Stimulated activated CD8-positive, alpha-beta memory T cell treated with anti-CD3 and anti-CD28 coated beads, Interleukin-7, amount 100 ng/mL, for 1 hour (primary cell): Measurements from ENCODE around the gene SCN8A.
"Not testable (repeated sequence)": the region's sequence is repeated elsewhere in the genome, so short reads cannot be mapped to it uniquely, and the experiment has no call there.

Experiments
- DNase-seq, 2 donors: peaks; one replicate each; pipeline ENCODE4 v3.0.0-alpha.2; 2020; ENCODE audit warnings: low read depth in 2 of 2

The SCN8A gene

DNA sequence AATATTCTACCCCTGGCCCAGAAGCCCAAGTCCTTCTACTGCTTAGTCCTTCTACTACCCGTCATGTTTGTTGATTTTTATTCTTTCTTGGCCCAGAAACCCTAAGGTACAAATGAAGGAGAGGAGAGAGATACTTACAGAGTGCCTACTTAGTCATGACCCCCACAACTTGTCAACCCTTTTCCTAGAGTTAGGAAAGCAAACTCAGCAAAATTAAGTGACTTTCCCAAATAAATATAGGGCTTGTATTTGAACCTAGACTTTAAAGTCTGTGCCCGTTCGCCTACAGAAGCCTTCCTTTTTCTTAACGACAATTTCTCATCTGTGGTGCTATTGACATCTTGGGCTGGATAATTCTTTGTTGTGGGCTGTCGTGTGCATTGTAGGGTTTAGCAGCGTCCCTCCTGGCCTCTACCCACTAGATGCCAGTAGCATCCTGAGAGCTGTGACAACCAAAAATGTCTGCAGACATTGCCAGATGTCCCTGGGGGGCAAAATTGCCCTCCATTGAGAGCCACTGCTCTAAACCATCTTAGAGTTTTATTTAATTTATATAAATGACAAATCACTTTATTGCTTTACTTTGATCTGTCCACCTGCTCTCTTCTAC is 175.1 kb downstream of the SCN8A start:
- DNase-seq: no peak

DNA sequence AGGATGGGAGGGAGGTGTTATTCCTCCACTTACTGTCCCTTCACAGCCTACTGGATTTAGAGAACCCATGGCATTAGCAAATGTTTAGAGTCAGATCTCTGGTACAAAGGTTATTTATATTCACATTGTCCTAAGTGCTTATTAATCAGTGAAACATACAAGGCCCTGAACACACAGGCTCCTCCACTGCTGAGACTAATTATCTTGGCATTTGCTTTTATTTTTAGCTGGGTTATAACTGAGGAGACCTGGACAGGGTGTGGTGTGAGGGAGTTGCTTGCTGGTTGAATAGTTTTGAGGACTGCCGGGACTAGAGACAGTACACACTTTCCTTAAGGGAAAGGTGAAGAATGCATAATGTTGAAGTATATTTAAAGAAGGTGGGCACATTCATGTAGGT is 180.0 kb downstream of the SCN8A start:
- no peak for DNase-seq

DNA sequence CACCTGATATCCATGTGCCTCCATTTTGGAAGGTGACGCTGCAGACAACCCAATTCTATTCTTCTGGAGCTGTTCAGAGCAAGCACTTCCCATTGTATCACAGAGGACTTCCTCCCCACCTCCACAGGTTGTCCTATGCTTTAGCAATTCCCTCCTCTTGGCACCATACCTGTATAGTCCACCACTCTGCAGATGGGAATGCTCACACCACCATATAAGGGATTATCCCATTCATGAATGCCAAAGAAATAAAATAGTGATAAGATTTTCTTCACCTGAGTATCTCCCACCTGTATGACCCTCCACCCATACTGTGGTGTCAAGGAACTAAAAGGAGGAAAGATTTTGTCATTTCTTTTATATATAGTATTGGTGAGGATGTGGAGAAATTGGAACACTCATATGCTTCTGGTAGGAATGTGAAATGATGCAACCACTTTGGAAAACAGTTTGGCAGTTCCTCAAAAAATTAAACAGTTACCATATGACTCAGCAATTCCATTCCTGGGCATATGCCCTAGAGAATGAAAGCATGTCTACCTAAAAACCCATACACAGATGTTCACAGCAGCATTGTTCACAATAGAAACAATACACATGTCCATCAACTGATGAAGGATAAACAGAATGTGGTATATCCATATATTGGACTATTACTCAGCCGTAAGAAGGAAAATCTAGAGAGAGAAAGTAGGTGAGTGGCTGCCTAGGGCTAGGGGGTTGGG is 182.3 kb downstream of the SCN8A start:
- DNase-seq: no peak

DNA sequence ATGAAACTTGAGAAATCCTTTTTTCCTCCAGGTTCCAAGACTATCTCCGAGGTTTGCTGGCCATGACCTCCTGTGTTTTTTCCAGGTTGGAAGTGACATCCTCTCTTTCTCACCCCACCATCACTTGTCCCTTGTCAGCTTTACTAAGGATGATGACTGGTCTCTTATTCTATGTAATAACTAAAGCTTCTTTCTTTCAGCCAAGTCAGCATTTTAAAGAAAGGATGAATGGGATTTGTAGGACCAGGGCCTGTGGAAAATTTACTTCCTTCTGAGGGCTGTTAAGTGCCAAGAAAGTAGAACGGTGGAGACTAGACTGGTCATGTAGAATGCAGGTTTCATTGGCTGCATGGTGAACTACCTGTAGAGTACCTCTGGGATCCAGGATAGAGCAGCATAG is 183.9 kb downstream of the SCN8A start:
- DNase-seq: no peak

DNA sequence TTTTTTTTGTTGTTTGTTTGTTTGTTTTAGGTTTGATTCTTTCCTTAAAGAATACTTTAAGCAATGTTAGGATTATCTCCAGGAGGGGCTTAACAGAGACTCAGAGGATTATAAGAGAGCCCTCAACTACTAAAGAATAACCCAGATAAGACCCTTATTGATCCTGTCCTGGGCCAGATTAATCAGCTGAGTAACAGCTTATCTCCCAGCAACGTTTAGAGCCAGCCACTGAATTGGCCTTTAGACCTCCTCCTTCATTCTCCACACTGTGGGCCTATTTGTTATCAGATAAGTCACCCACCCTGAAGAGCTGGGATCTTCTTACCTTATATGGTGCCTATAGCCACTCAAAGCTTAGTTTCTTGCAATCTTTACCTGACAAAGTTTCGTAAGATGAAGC is 186.4 kb downstream of the SCN8A start:
- DNase-seq: no peak

DNA sequence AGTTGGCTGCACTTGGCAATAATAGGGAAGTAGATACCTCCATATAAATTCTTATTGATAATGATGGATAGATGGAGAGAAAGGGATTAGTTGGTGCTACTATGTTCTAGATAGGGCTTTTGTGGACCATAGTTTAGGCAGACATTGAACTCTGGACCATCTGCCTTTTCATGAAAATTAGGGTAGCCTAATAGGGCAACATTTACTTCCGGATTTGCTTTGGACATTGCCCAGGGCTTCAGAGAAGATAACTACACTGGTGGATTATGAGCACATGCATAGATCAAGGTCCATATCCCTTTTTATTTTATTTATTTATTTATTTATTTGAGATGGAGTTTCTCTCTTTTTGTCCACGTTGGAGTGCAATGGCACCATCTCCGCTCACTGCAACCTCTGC is 186.9 kb downstream of the SCN8A start:
- no peak for DNase-seq

DNA sequence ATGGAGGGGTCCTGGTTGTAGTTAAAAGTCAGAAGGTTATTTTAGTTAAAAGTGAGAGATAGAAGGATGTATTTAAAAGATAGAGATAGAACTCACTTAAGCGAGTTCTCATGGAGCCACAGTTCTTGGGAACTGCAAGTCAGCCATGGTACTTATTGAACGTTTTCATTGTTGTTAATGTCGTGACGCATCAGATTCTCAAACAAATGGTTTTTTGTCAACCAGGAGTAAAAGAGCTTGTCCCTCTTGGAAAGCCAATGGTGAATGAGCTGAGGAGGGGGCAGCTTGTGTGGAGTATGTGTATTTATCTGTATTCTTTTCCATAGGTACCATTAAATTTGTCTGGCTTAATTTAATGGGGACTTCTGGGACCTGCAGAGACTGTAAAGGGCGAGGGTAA is 188.8 kb downstream of the SCN8A start:
- DNase-seq: no peak

DNA sequence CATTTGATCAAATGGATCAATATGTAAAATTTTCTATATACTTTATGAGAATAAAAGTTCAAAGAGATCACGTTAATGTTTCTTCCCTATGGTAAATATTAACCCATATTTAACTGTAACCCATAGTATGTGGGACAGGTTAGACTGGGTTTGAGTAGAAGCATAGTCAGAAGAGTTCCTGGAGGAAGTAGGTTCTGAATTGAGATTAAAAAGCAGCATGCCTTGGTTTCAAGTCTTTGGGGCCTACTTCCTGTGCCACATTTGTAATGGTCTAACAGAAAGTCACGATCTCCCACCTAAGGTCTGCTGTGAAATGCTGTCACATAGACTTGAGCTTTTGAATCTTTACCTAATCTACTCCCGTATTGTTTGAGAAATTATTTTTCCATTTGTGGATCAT is 193.7 kb downstream of the SCN8A start:
- no peak for DNase-seq

DNA sequence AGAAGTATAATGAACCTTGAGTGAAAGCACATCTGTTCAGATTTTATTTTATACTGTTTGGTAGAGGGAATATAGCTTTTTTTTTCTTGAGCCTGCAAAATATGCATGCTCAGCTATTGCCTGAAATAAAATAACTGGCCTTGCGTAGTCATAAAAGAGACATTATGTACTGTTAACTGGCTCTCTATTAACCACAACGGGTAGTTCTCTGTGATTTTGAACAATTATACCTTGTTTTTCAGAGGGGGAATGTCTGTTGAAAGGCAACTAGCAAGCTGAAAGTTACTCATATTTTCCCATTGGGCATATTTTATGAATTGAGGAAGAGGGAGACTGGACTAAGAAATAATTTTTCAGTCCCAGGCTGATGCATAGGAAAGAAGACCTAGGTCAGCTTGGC is 194.9 kb downstream of the SCN8A start:
- no peak for DNase-seq

DNA sequence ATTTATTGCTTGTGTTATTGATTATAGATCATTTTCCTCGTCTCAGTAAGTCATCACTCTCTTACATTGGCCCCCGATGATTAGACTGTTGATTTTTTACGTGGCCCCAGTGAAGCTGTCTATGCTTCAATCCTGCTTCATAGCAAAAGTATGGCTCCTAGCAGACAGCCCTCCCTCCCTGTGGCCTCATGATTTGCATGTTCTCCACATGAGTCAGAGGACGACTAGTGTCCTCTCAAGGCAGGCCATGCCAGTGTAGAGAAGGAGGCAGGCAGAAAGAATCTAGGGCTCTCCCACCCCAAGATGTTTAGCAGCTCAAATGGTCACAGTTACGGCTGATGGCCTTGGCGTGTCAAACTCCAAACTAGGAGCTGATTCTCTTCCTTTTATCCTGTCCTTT is 197.8 kb downstream of the SCN8A start:
- no peak for DNase-seq

DNA sequence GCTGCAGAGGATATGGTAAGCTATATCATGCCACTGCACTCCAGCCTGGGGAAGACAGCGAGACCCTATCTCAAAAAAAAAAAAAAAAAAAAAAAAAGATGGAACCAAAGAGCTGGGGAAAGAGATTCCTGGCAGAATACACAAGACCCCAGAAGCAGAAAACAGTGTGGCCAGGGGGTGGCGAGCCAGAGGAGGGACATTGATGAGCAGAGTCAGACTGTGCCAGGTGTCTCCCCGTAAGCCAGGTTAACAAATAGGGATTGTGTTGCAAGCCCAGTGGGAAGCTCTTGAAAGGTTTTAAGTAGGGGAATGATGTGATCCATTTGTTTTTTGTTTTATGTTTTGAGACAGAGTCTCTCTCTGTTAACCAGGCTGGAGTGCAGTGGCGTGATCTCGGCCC is 201.4 kb downstream of the SCN8A start:
- no peak for DNase-seq

DNA sequence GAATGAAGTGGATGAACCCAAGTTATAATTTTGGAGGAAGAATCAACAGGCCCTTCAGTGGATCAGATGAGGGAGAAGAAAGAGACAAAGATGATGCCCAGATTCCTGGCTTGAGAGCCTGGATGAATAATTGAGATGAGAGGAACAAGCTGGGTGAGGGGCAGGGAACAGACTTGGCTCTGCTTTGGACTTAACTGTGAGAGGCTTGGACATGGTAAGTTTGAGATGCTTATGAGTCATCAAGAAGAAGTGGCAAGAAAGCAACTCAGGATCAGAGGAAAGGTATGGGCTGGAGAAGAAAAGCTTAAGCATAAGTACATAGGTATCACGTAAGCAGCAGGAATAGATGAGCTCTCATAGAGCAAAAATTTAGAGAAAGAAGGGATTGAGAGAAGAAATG is 202.2 kb downstream of the SCN8A start:
- DNase-seq: no peak

DNA sequence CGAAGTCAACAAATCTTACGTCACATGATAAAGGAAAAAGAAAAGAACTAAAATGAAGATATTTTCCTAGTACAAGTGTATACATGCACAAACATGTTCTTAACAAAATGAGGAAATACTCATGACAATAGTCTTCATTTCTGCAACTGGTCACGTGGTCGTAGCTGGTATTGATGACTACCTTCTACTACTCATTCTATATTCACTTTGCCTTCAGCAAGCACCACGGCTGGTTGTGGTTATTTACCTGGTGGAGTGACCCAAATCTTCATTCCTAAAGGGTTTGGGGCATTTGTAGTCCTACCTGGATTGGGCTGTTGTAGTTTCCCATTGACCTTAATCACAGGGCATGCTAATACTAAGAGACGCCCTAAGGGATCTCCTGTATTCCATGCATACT is 206.3 kb downstream of the SCN8A start:
- DNase-seq: no peak

DNA sequence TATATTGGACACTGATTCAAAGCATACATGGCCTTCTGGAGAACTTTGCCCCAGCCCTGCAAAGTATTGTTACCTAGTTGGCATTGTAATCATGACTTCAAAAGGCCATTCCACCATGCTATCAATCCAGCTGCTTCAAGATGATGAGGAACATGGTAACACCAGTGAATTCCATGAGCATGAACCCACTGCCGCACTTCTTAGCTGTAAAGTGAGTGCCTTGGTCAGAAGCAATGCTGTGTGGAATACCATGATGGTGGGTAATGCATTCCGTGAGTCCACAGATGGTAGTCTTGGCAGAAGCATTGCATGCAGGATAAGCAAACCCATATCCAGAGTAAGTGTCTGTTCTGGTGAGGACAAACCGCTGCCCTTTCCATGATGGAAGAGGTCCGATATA is 207.0 kb downstream of the SCN8A start:
- DNase-seq: not testable (repeated sequence)

DNA sequence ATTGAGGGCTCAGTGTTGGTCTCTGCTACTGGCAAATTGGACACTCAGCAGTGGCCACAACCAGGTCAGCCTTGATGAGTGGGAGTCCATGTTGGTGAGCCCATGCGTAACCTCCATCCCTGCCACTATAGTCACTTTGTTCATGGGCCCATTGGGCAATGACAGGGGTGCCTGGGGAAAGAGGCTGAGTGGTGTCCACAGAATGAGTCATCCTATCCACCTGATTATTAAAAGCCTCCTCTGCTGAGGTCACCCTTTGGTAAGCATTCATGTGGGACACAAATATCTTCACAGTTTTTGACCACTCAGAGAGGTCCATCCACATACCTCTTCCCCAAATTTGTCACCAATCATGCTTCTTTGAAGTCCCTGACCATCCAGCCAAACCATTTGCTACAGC is 207.5 kb downstream of the SCN8A start:
- no peak for DNase-seq

DNA sequence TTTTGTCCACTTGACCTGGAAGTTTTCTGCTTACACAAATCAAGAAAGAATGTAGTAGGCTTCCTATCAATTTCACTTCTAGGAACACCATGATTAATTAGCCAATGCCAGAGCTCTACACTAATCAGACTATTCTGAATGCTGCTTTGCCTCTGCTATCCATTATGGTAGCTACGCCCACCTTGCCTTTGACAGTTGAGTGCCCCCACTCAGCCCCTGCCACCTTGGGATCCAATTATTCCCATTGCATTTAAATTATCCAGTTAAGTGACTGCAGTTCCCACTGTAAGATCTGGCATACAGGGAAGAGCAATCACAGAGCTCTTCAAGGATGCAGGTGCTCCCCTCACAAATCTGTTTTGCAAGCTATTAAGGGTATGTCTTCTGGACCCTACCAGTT is 210.0 kb downstream of the SCN8A start:
- DNase-seq: no peak

DNA sequence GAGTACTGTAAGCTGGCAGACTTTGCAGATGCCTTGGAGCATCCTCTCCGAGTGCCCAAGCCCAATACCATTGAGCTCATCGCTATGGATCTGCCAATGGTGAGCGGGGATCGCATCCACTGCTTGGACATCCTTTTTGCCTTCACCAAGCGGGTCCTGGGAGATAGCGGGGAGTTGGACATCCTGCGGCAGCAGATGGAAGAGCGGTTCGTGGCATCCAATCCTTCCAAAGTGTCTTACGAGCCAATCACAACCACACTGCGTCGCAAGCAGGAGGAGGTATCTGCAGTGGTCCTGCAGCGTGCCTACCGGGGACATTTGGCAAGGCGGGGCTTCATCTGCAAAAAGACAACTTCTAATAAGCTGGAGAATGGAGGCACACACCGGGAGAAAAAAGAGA is 215.9 kb downstream of the SCN8A start:
- no peak for DNase-seq

DNA sequence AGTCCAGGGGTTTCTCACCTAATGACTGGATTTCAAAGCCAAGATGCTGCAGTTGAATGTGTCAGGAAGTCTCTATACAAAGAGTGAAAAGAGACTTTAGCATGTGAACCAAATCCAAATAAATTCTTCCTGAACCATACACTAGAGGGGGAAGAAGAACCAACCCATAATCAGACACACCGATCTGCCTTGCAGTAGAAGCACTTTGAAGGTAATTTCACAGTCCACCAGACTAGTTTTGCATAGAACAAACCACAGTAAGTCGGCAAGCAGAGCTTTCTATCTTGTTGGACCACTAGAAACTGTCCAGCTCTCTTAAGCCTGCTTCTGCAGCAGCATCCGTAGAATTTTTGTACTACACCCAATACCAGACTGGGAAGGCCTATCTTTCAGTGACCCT is 218.2 kb downstream of the SCN8A start:
- no peak for DNase-seq

DNA sequence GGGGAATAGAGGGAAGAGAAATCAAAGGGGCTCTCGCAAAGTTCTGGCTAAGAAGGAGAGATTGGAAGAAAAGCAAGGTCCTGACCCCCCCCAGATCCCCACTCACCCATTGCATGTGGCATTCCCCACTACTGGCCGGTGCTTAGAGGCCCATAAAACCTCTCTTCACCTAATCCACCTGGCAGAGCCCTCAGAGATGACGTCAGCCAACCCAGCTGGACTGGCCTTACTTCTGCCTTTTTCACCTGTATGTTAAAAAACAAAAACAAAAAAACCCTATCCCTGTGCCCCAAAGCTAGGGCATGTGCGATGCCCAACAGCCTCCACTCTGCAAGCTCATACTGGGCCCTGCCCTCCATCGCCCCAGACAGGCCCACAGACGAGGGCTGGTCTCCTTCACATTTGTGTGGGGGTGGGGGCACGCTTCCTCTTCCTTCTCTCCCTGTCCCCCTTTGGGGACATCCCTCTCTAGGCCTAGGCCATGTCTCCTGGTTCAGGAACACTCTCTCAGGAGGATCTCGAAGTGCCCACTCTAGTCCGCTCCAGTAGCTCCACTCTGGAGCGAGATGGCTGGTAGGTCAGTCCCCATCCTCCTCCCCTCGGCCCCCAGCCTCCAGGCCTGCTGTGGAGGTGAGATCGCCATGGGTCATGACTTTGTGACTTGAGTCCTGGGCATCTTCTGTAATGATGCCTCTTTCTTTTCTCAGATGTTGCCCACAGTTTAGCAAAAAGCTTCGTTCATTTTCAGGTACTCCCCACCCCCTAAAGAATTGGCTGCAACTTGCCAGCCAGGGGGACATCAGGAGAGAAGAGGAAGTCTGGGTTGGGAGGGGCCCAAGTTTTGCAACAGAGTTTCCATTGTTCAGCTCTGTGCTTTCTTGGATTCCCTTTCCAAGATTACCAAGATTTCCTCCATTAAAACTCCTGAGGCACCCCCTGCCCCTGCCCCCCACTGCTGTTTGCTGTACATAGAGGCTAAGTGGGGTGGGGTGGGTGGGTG is 220.5 kb downstream of the SCN8A start:
- DNase-seq: no peak

DNA sequence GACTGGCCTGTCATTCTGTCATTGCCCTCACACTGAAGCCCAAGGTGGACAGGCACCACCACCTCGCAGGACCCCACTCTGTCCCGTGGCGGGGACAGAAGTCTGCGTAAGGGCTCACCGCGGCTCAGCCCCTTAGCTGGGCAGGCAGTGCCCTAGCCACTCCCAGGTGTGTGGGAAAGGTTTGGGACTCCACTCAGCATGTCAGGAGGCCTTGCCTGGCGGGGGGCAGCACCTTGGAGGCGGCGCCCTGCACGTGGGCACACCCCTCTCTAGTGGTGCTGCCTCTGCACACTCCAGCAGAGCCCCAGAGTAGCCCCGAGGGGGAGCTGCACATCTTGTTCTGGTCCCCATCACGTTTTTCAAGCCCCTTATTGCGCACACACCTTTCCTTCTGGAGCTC is 221.8 kb downstream of the SCN8A start:
- no peak for DNase-seq

DNA sequence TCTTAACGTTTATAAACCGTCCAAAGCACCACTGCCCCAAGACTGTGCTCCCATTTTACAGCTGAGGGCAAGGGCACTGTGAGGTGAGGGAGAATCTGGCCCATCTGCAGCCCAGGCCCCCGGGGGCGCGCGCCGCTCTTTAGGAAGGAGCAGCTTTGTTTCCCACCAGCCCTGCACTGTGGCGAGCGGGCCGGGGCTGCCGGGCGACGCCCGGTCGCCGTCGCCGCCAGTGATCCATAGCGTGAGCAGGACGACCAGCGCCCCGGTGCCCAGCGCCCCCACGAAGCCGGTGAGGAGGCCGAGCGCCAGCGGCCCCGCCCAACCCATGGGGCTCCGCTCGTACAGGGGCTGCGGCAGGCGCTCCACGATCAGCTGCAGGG is 222.9 kb downstream of the SCN8A start:
- DNase-seq: no peak

DNA sequence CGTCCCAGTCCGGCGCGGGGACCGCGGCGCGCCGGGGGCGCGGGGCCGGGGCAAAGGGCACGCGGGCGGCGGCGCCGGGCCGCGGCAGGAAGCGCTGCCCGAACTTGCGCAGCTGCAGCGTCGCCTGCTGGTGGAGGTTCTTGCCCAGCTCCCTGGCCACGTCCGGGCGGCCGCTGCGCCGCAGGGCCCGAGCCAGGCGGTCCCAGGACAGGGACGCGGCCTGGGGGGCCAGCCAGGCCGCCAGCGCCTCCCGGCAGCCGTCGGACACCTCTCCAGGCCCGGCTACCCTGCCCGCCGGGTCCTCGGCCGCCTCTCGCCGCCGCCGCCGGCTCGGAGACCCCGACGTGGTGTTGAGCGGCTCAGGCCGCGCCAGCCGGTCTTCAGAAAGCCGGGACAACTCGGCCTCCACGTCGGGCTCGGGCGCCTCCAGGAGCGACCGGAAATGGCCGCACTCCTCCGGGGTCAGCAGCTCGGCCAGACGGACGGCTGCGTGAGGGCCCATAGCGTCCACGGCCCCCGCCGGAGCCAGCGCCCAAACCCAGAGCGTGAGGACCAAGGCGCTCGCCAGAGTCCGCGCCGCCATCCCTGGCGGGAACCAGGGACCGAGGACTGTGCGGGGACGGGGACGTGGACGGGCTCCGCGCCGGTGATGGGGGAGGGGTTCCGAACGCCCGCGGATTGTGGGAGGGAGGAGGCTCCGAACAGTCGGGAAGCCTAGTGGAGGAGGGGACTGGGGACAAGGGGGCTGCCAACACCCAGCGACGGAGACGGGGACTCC is 223.5 kb downstream of the SCN8A start:
- DNase-seq: peak; percentile 31 to 40
